Nephron (organoid): ENCODE measurements around the gene ALKBH7.

Experiments used
- H3K27ac Mint-ChIP-seq, 3 experiments: 2 replicates each; pipeline ENCODE4 v1.8.0; 2020; ENCODE audit warnings: mixed read lengths in 3 of 3, mild to moderate bottlenecking in 2 of 3, moderate library complexity in 1 of 3
- H3K27me3 Mint-ChIP-seq: 2 replicates; pipeline ENCODE4 v1.8.0; 2021; ENCODE audit warnings: low read depth, mild to moderate bottlenecking, moderate library complexity, mixed read lengths
- H3K36me3 Mint-ChIP-seq: 2 replicates; pipeline ENCODE4 v1.8.0; 2020; ENCODE audit warnings: low read depth, mixed read lengths
- H3K4me1 Mint-ChIP-seq: 2 replicates; pipeline ENCODE4 v1.8.0; 2020; ENCODE audit warnings: mixed read lengths
- H3K4me3 Mint-ChIP-seq, 3 experiments: 2 replicates each; pipeline ENCODE4 v1.8.0; 2020; ENCODE audit warnings: mild to moderate bottlenecking in 3 of 3, mixed read lengths in 3 of 3, moderate library complexity in 2 of 3
- H3K9me3 Mint-ChIP-seq: 2 replicates; pipeline ENCODE4 v1.8.0; 2020; ENCODE audit warnings: mixed read lengths
- TF ChIP-seq, protein P1 (sequence below), 3 experiments: fragments of 200-600 bp; sonication (generic); IDR thresholded peaks; one replicate each; pipeline ENCODE4 v1.5.0; 2021; ENCODE audit warnings: antibody characterized with exemption in 3 of 3; ENCODE audit not compliant: unreplicated experiment in 3 of 3

Gene ALKBH7

DNA sequence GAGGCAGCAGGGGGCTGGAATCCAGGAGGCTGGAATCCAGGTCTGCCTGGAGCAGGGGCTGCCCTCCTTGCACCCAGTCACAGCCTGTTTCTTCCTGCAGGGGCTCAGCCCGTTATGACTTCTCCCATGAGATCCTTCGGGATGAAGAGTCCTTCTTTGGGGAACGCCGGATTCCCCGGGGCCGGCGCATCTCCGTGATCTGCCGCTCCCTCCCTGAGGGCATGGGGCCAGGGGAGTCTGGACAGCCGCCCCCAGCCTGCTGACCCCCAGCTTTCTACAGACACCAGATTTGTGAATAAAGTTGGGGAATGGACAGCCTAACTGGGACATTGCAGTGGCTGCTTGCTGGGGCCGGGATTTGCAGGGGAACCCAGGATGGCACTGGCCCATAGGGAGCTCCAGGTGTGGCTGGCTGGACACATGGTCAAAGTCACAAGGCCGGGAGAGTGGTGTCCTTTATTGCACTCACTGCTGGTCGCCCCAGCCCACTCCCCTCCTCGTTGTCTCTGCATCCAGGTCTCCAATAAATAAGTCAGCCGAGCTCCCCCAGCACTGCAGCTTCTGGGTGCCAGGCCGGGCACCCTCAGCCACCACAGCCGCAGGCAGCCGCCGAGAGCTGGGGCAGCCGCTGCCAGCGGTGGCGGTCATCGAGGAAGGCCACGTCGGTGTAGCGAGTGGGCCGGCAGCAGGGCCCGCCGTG, 2.3 kb downstream of the ALKBH7 start:
- Mint-ChIP-seq H3K9me3 (peaks cover 2% of the 10 kb centered on the region), H3K27me3 (no peaks in the 10 kb centered on the region), H3K4me3 (peak overlapping the region; percentile 35 to 58 (median 56)), H3K4me1 (peaks cover 36% of the 10 kb centered on the region), H3K36me3 (peaks cover 19% of the 10 kb centered on the region), H3K27ac (peak overlapping the region in 2 of 3 experiments; percentile 19 to 46)
- TF ChIP-seq, protein P1, sequence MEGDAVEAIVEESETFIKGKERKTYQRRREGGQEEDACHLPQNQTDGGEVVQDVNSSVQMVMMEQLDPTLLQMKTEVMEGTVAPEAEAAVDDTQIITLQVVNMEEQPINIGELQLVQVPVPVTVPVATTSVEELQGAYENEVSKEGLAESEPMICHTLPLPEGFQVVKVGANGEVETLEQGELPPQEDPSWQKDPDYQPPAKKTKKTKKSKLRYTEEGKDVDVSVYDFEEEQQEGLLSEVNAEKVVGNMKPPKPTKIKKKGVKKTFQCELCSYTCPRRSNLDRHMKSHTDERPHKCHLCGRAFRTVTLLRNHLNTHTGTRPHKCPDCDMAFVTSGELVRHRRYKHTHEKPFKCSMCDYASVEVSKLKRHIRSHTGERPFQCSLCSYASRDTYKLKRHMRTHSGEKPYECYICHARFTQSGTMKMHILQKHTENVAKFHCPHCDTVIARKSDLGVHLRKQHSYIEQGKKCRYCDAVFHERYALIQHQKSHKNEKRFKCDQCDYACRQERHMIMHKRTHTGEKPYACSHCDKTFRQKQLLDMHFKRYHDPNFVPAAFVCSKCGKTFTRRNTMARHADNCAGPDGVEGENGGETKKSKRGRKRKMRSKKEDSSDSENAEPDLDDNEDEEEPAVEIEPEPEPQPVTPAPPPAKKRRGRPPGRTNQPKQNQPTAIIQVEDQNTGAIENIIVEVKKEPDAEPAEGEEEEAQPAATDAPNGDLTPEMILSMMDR (IDR thresholded peaks at IDR 0.05; ENCODE audit: unreplicated experiment in 3 of 3) = no peak

DNA sequence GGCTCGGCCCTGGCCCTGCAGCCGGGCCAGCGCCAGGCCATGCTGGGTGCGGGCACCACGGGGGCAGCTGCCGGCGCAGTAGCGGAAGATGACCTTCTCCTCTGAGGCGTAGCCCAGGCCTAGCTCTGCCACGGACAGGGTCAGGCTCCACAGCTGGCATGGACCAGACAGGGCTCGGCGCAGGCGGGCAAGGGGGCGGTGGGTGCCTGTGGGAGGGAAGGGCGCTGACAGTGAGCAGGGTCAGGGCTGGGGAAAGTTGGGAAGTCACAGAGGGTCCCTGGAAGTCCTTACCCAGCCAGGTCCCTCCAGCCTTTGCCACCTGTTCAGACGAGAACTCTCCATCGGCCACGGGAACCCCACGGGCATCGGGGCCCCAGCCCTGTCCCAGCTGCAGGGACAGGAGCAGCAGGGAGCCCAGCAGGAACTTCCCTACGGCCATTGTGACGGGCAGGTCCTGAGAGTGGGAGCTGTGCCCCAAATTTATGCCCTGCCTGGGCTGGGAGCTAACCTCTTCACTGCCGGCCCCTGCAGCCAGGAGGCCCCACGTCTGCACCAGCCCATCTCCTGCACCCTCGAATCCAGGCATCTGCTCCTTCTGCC, 2.9 kb downstream of the ALKBH7 start, which contains the start of gene PSPN:
TSS of gene PSPN (minus strand) at position 523 of the 600 bp plus-strand sequence. CDS start at position 439, 84 bp downstream.
- H3K4me1 Mint-ChIP-seq = peaks cover 34% of the 10 kb centered on the region
- H3K36me3 Mint-ChIP-seq = peaks cover 26% of the 10 kb centered on the region
- peak within 1 kb of the TSS; percentile 35 to 63 (median 58) for H3K4me3 Mint-ChIP-seq
- no peaks in the 10 kb centered on the region for H3K27me3 Mint-ChIP-seq
- H3K27ac Mint-ChIP-seq = peak within 1 kb of the TSS; percentile 90 to 92 (median 91)
- peaks cover 3% of the 10 kb centered on the region for H3K9me3 Mint-ChIP-seq
- TF ChIP-seq, protein P1 (IDR thresholded peaks at IDR 0.05; ENCODE audit: unreplicated experiment in 3 of 3) = no peak

DNA sequence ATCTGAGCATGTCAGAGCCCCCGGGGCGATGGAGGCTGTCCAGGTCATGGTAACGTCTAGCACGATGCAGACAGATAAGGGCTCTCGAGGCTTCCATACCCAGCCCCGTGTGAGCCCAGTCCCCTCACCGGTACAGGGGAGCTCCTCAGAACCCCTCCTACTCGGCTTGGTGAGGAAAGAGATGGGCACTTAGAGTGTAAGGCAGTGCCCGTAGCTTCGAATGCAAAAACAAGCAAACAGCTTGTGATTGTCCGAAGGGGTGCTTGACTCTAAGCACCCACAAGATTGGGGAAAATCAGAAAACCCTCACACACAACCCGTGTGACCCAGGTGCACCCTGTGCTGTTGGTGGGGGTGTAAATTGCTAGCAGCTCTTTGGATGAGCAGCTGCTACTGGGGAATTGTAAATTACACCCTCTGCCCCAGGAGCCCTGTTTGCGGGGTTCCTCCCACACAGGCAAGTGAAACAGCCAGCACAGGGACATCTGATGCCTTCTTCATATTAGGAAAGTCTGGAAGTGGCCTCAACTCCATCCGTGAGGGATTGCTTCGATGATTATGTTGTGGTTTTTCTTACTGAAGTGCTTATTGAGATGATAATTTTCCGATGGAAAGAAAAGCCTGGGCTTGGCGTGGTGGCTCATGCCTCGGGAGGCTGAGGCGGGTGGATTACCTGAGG, 4.1 kb downstream of the ALKBH7 start:
- Mint-ChIP-seq H3K9me3 (peaks cover 3% of the 10 kb centered on the region), H3K36me3 (peaks cover 36% of the 10 kb centered on the region), H3K4me3 (peak overlapping the region; percentile 26 to 63 (median 35)), H3K4me1 (peaks cover 34% of the 10 kb centered on the region), H3K27me3 (no peaks in the 10 kb centered on the region), H3K27ac (peak overlapping the region; percentile 90 to 92 (median 91))
- TF ChIP-seq, protein P1 (IDR thresholded peaks at IDR 0.05; ENCODE audit: unreplicated experiment in 3 of 3) = no peak

DNA sequence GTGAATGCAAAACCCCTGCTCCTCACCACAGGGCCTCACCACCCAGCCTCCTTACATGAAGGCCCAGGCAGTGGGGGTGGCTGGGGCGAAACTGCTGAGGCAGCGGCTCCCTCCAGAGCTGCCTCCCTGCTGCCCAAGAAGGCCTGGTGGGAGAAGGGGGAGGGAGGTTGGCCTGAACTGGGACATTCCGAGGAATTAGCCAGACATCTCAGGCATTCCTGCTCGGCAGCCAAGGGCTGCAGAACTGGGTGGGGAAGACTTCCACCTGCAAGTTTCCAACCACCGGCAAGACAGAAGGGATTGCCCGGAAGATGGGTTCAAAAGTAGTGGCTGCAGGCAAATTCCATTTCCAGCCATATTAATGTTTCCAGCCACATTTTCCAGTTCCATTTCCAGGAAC, 5.4 kb downstream of the ALKBH7 start:
- Mint-ChIP-seq H3K4me3 (peak overlapping the region in 1 of 3 experiments; percentile 30), H3K9me3 (peaks cover 3% of the 10 kb centered on the region), H3K27ac (peak overlapping the region; percentile 92 to 96 (median 95)), H3K4me1 (peaks cover 28% of the 10 kb centered on the region), H3K27me3 (no peaks in the 10 kb centered on the region), H3K36me3 (peaks cover 47% of the 10 kb centered on the region)
- TF ChIP-seq, protein P1 (IDR thresholded peaks at IDR 0.05; ENCODE audit: unreplicated experiment in 3 of 3) = no peak

DNA sequence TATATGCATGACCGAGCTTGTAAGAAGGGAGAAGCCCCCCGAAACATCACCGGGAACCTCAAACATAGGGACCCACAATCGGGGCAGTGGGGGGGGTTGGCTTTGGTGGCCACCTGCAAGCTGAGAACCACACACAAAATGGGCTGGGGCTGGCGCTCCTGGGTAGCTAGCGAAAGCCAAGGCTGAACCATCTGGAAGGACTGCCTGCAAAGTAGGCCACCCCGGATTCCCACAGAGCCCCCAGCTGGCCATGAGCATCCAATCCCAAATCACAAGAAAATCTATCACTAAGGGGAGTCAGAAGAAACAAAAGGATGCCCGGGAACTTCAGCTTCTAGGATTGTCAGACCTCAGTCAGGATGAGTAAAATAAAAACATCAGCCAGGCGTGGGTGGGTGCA, 5.9 kb downstream of the ALKBH7 start:
- Mint-ChIP-seq H3K36me3 (peaks cover 51% of the 10 kb centered on the region), H3K4me3 (peak overlapping the region in 1 of 3 experiments; percentile 30), H3K9me3 (peaks cover 3% of the 10 kb centered on the region), H3K27ac (peak overlapping the region; percentile 92 to 96 (median 95)), H3K4me1 (peaks cover 27% of the 10 kb centered on the region), H3K27me3 (no peaks in the 10 kb centered on the region)
- TF ChIP-seq, protein P1 (IDR thresholded peaks at IDR 0.05; ENCODE audit: unreplicated experiment in 3 of 3) = no peak
